B cell (primary cell): Measurements from ENCODE around the gene CNR2. TPM values are rescaled to one million over a fixed set of nuclear protein-coding genes. Genes with fewer than 3 reads are reported as not detected.

Experiments used
- ATAC-seq: fragments of 200-7000 bp; cut with Tn5 transposase; one replicate; pipeline ENCODE4 v1.10.0; 2021; ENCODE audit warnings: low read depth, mild to moderate bottlenecking, moderate number of reproducible peaks, moderate library complexity
- CTCF ChIA-PET: fragments of 350-600 bp; sonication (Branson Sonifier 250); formaldehyde crosslinking; loops from one replicate; lab custom pipeline; 2021; ENCODE audit warnings: antibody characterized with exemption, inconsistent platforms; lab: Charles Lee
- POLR2A ChIA-PET: fragments of 350-600 bp; sonication (Branson Sonifier 250); formaldehyde crosslinking; loops from one replicate; lab custom pipeline; 2021; ENCODE audit warnings: antibody characterized with exemption; lab: Charles Lee
- DNase-seq: peaks from one replicate; pipeline ENCODE4 v3.0.0; 2013
- H2AFZ ChIP-seq: 2 replicates; pipeline ENCODE4 v1.6.1; 2012; ENCODE audit warnings: mild to moderate bottlenecking, low read depth, low read length; ENCODE audit not compliant: insufficient read depth, poor library complexity, severe bottlenecking
- H3K27ac ChIP-seq, 2 donors: 1 replicate in 1 of 2; 2 replicates in 1 of 2; pipeline ENCODE4 v1.5.1; 2012 to 2013; ENCODE audit warnings: low read length in 2 of 2, mild to moderate bottlenecking in 2 of 2, moderate library complexity in 1 of 2
- H3K27me3 ChIP-seq, 4 experiments: fragments of 200-600 bp in 1 of 4; sonication (generic) in 1 of 4; replicated peaks in 1 of 4; 1 replicate in 2 of 4; 2 replicates in 2 of 4; pipeline versions ENCODE4 v1.6.1 to v1.7.0; 2013 to 2016; ENCODE audit warnings: low read length in 3 of 4, mild to moderate bottlenecking in 2 of 4, mixed read lengths in 1 of 4, moderate library complexity in 1 of 4; ENCODE audit not compliant: insufficient read depth in 4 of 4, control insufficient read depth in 3 of 4; ENCODE audit errors: control extremely low read depth in 1 of 4
- H3K36me3 ChIP-seq, 2 experiments: replicated peaks in 1 of 2; 1 replicate in 1 of 2; 2 replicates in 1 of 2; pipeline versions ENCODE4 v1.6.1 to v1.7.1; 2013; ENCODE audit warnings: low read length in 1 of 2; ENCODE audit not compliant: insufficient read depth in 2 of 2, control insufficient read depth in 1 of 2; ENCODE audit errors: control extremely low read depth in 1 of 2, extremely low read depth in 1 of 2
- H3K4me1 ChIP-seq, 2 donors: fragments of 200-600 bp in 1 of 2; sonication (generic) in 1 of 2; 1 replicate in 1 of 2; 2 replicates in 1 of 2; pipeline versions ENCODE4 v1.5.1 to v1.6.1; 2013 to 2017; ENCODE audit warnings: low read length in 2 of 2; ENCODE audit not compliant: control insufficient read depth in 2 of 2, insufficient read depth in 2 of 2
- H3K4me2 ChIP-seq: replicated peaks from 2 replicates; pipeline ENCODE3; 2012; ENCODE audit warnings: mild to moderate bottlenecking, low read depth, low read length; ENCODE audit not compliant: poor library complexity, severe bottlenecking
- H3K4me3 ChIP-seq, 5 experiments: fragments of 200-600 bp in 1 of 5; sonication (generic) in 1 of 5; 1 replicate in 3 of 5; 2 replicates in 2 of 5; pipeline versions ENCODE4 v1.5.1 to v1.7.0; 2011 to 2016; ENCODE audit warnings: low read length in 4 of 5, mild to moderate bottlenecking in 4 of 5, low read depth in 2 of 5, control low read depth in 1 of 5, moderate library complexity in 1 of 5; ENCODE audit not compliant: insufficient read depth in 1 of 5; ENCODE audit errors: control extremely low read depth in 1 of 5, extremely low read depth in 1 of 5
- H3K79me2 ChIP-seq: fragments of 200-600 bp; sonication (generic); one replicate; pipeline ENCODE4 v1.6.0; 2016; ENCODE audit warnings: low read length; ENCODE audit not compliant: control insufficient read depth, insufficient read depth
- H3K9ac ChIP-seq: fragments of 200-600 bp; sonication (generic); 2 replicates; pipeline ENCODE4 v1.6.1; 2017; ENCODE audit warnings: mild to moderate bottlenecking, low read length, moderate library complexity
- H3K9me3 ChIP-seq, 3 donors: one replicate each; pipeline versions ENCODE4 v1.6.1 to v1.7.1; 2013; ENCODE audit warnings: low read length in 2 of 3; ENCODE audit not compliant: control insufficient read depth in 2 of 3, insufficient read depth in 1 of 3; ENCODE audit errors: control extremely low read depth in 1 of 3
- H4K20me1 ChIP-seq: 2 replicates; pipeline ENCODE4 v1.6.0; 2012; ENCODE audit warnings: mild to moderate bottlenecking, low read length; ENCODE audit not compliant: insufficient read depth, control insufficient read depth, poor library complexity, severe bottlenecking
- H3K27ac Mint-ChIP-seq: one replicate; pipeline ENCODE4 v1.8.0; 2021; ENCODE audit warnings: mixed read lengths
- H3K27me3 Mint-ChIP-seq: one replicate; pipeline ENCODE4 v1.8.0; 2021; ENCODE audit warnings: mixed read lengths
- H3K4me1 Mint-ChIP-seq: one replicate; pipeline ENCODE4 v1.8.0; 2021; ENCODE audit warnings: mixed read lengths
- H3K4me3 Mint-ChIP-seq: one replicate; pipeline ENCODE4 v1.8.0; 2021; ENCODE audit warnings: mixed read lengths
- H3K9me3 Mint-ChIP-seq: one replicate; pipeline ENCODE4 v1.8.0; 2022; ENCODE audit warnings: mixed read lengths; ENCODE audit not compliant: insufficient read depth
- EZH2 ChIP-seq: IDR thresholded peaks from 2 replicates; pipeline ENCODE4 v1.6.1; 2012; ENCODE audit warnings: borderline replicate concordance, low read depth, mild to moderate bottlenecking, moderate library complexity, low read length; ENCODE audit not compliant: insufficient read depth, poor library complexity, severe bottlenecking
- WGBS: methylation state at CpG from one replicate; pipeline ENCODE4 v1.1.5; 2013; ENCODE audit warnings: missing lambda C conversion rate; ENCODE audit not compliant: insufficient coverage; 5-methylcytosine and 5-hydroxymethylcytosine counted together
- intact Hi-C: fragments of 100-400 bp; cut with micrococcal nuclease; formaldehyde crosslinking; loops from one replicate; pipeline ENCODE4 v1.10.0; 2022
- polyA plus RNA-seq: library from polyadenylated mRNA; depleted of rRNA; stranded (reverse); fragments of >200 nt; gene quantifications from 2 replicates; pipeline ENCODE4 v1.2.3, GENCODE V29; 2012
- total RNA-seq, 2 donors: library from RNA; stranded (reverse); fragments of 120-200 nt in 1 of 2; gene quantifications; 1 replicate in 1 of 2; 2 replicates in 1 of 2; pipeline versions ENCODE4 v1.2.3 to v1.2.4, GENCODE V29; 2013 to 2022
- TF ChIP-seq, protein P1 (sequence below): fragments of 200-600 bp; IDR thresholded peaks from one replicate; pipeline ENCODE4 v1.8.0; 2022; ENCODE audit warnings: antibody characterized with exemption, mild to moderate bottlenecking

CNR2 gene
- total and polyA plus RNA-seq, 2 donors (not counting 1 experiment from before 2014, with no cell fraction given): 45.6 to 63.4 TPM

DNA sequence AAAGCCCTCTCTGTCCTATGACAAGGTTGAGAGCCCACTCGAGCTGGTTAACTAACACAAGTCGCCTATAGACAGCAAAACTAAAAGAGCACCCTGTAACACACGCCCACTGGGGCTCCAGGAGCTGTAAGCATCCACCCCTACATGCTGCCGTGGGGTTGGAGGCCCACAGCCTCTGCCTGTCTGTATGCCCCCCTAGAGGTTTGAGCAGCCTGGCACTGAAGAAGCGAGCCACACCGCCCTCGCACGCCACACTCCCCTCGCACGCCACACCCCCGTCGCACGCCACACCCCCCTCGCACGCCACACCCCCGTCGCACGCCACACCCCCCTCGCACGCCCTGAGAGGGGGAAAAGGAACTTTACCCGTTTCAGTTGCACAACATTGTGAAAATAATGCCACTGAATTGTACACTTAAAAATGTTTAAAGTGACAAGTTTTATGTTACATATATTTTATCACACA lies 74.7 kb downstream of the CNR2 start:
- no peaks in the 10 kb centered on the region for H3K36me3 ChIP-seq
- H3K4me3 Mint-ChIP-seq: peak overlapping the region; percentile 88
- H4K20me1 ChIP-seq: no peaks in the 10 kb centered on the region
- H3K4me2 ChIP-seq: peak overlapping the region; percentile 86
- H3K27me3 Mint-ChIP-seq: no peaks in the 10 kb centered on the region
- H3K27me3 ChIP-seq: no peaks in the 10 kb centered on the region
- H2AFZ ChIP-seq: peak overlapping the region; percentile 75
- 2% methylated on average over 4 of the region's 21 CpGs for WGBS
- TF ChIP-seq, protein P1, sequence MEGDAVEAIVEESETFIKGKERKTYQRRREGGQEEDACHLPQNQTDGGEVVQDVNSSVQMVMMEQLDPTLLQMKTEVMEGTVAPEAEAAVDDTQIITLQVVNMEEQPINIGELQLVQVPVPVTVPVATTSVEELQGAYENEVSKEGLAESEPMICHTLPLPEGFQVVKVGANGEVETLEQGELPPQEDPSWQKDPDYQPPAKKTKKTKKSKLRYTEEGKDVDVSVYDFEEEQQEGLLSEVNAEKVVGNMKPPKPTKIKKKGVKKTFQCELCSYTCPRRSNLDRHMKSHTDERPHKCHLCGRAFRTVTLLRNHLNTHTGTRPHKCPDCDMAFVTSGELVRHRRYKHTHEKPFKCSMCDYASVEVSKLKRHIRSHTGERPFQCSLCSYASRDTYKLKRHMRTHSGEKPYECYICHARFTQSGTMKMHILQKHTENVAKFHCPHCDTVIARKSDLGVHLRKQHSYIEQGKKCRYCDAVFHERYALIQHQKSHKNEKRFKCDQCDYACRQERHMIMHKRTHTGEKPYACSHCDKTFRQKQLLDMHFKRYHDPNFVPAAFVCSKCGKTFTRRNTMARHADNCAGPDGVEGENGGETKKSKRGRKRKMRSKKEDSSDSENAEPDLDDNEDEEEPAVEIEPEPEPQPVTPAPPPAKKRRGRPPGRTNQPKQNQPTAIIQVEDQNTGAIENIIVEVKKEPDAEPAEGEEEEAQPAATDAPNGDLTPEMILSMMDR: peak; percentile 3
- TF ChIP-seq EZH2: no peak
- DNase-seq (peak; percentile 89), ATAC-seq (peak; percentile 100)
- H3K9me3 ChIP-seq: no peaks in the 10 kb centered on the region
- peak overlapping the region; percentile 57 for H3K9ac ChIP-seq
- intact Hi-C loops: loop anchor here (1.0 to 2.0 kb wide), 4 partner anchors 13 to 38 kb away; partner anchors contain the start of genes FUCA1, GALE and HMGCL
- no peaks in the 10 kb centered on the region for H3K9me3 Mint-ChIP-seq
- peak overlapping the region; percentile 83 for H3K27ac Mint-ChIP-seq
- ChIA-PET POLR2A (interaction anchor here (0.7 to 1.7 kb wide), 3 partner anchors 13 to 123 kb away, joined by 3 to 13 read pairs (median 7); partner anchors contain the start of gene HMGCL), CTCF (interaction anchor here (0.7 to 2.1 kb wide), 6 partner anchors 13 to 553 kb away, joined by 3 to 5 read pairs (median 4); partner anchors contain the start of gene HMGCL)
- peaks cover 6 to 7% of the 10 kb centered on the region in 2 donors for H3K4me1 ChIP-seq
- no peaks in the 10 kb centered on the region for H3K79me2 ChIP-seq
- H3K4me1 Mint-ChIP-seq: peaks cover 11% of the 10 kb centered on the region
- H3K4me3 ChIP-seq: peak overlapping the region in 4 of 5 experiments; percentile 19 to 60 (median 40)
- no peak overlapping the region for H3K27ac ChIP-seq

DNA sequence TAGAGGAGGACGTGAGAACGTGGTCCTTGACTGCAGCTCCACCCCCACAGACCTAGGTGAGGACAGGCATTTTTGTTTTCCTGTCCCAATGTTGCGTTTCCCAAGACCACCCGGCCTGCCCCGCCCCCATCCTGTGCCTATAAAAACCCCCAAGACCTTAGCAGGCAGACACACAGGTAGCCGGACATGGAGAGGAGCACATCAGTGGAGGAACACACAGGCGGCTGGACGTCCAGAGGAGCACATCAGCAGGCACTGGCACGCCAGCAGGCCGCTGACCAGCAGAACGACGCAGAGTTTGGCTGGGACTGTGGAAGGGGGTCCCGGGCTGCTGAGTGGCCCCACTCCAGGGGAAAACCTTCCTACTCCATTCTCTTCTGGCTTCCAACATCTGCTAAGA lies 75.3 kb downstream of the CNR2 start:
- Histone ChIP-seq H3K27ac (no peak overlapping the region), H3K79me2 (no peaks in the 10 kb centered on the region), H3K4me1 (peaks cover 6 to 7% of the 10 kb centered on the region in 2 donors), H3K4me2 (peak overlapping the region; percentile 86), H3K9ac (peak overlapping the region; percentile 57), H4K20me1 (no peaks in the 10 kb centered on the region), H3K36me3 (no peaks in the 10 kb centered on the region), H2AFZ (peak overlapping the region; percentile 75), H3K9me3 (no peaks in the 10 kb centered on the region), H3K4me3 (peak overlapping the region in 4 of 5 experiments; percentile 19 to 60 (median 40)), H3K27me3 (no peaks in the 10 kb centered on the region)
- POLR2A ChIA-PET: interaction anchor here (0.7 to 1.7 kb wide), 2 partner anchors 12 to 78 kb away, joined by 3 to 13 read pairs; partner anchors contain the start of gene HMGCL
- DNase-seq (no peak), ATAC-seq (no peak)
- intact Hi-C loops: loop anchor here (1.0 to 2.0 kb wide), 4 partner anchors 13 to 38 kb away; partner anchors contain the start of genes FUCA1, GALE and HMGCL
- no peaks in the 10 kb centered on the region for H3K9me3 Mint-ChIP-seq
- H3K27me3 Mint-ChIP-seq: no peaks in the 10 kb centered on the region
- peak overlapping the region; percentile 88 for H3K4me3 Mint-ChIP-seq
- peak overlapping the region; percentile 83 for H3K27ac Mint-ChIP-seq
- CTCF ChIA-PET: interaction anchor here (1.6 to 2.1 kb wide), 2 partner anchors 66 to 78 kb away, joined by 3 to 5 read pairs; no protein-coding TSS in a partner anchor
- TF ChIP-seq, protein P1: no peak
- no peak for TF ChIP-seq EZH2
- WGBS: 59% methylated on average over 8 of the region's 13 CpGs
- peaks cover 11% of the 10 kb centered on the region for H3K4me1 Mint-ChIP-seq
